HG02678 (cell line): ENCODE measurements around the gene OPALIN.

Source experiments
- ATAC-seq: cut with Tn5 transposase; IDR thresholded peaks from one replicate; pipeline ENCODE4 v1.9.1; 2021; ENCODE audit warnings: mild to moderate bottlenecking, moderate library complexity; ENCODE audit not compliant: unreplicated experiment

OPALIN gene

GRCh38 chr10:96304230-96304629 lies 54.6 kb downstream of the OPALIN start, which contains the start of gene DNTT:
Gene DNTT (plus strand): TSS chr10:96304434. CDS start chr10:96304498, 64 bp downstream.
- ATAC-seq = no peak

GRCh38 chr10:96301616-96302015 lies 57.2 kb downstream of the OPALIN start:
- ATAC-seq = no peak

- ATAC-seq = no peak
Measured at GRCh38 chr10:96299383-96299782, 59.4 kb downstream of the OPALIN start.

- no peak for ATAC-seq
Measured at GRCh38 chr10:96298362-96298761, 60.4 kb downstream of the OPALIN start.

GRCh38 chr10:96297486-96297885 lies 61.3 kb downstream of the OPALIN start:
- ATAC-seq = no peak

GRCh38 chr10:96295475-96295874 lies 63.3 kb downstream of the OPALIN start:
- no peak for ATAC-seq
